NCI-H510A treated with DMSO at 0.1 percent for 48 hours (cell line): ENCODE measurements around the gene MFSD2A.
A peak's percentile ranks its signal among the peaks of the same experiment; 100 is the strongest.
"Not testable (repeated sequence)": the region's sequence is repeated elsewhere in the genome, so short reads cannot be mapped to it uniquely, and the experiment has no call there.

Source experiments
- DNase-seq: peaks from one replicate; lab custom pipeline; 2025; lab: John Stamatoyannopoulos, UW

MFSD2A gene

DNA sequence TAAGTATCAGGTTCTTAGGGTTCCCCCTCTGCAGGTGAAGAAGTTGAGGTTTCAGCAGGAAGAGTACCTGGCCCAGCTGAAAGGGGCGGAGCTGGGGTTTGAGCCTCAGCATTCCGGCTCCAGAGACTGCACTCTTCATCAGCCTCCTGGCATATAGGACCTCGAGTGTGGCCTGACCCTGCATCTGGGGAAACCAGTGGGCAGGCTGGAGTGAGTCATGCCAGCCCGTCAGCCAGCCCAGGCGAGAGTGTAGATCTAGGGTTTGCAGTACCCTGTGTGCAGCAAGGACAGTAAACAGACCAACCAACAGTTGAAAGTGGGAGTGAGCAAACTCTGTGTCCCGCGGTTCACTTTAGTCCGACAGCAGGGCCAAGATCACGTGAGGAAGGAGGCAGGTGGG is 14.1 kb downstream of the MFSD2A start:
- no peak for DNase-seq

DNA sequence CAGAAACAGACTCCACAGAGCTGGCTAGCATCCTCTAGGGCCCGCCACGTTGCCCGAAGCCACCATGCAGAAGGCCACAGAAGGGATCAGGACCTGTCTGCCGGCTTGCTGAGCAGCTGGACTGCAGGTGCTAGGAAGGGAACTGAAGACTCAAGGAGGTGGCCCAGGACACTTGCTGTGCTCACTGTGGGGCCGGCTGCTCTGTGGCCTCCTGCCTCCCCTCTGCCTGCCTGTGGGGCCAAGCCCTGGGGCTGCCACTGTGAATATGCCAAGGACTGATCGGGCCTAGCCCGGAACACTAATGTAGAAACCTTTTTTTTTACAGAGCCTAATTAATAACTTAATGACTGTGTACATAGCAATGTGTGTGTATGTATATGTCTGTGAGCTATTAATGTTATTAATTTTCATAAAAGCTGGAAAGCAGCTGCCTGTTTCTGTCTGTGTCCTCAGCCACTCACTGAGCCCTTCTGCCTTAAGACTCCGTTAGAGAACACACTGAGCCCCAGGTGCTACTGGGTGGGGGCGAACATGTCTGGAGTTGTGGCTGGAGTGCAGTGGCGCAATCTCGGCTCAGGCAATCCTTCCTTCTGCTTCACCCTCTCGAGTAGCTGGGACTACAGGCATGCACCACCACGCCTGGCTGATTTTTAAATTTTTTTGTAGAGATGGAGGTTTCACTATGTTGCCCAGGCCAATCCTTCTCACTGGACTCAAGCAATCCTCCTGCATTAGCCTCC is 14.8 kb downstream of the MFSD2A start:
- DNase-seq = no peak

DNA sequence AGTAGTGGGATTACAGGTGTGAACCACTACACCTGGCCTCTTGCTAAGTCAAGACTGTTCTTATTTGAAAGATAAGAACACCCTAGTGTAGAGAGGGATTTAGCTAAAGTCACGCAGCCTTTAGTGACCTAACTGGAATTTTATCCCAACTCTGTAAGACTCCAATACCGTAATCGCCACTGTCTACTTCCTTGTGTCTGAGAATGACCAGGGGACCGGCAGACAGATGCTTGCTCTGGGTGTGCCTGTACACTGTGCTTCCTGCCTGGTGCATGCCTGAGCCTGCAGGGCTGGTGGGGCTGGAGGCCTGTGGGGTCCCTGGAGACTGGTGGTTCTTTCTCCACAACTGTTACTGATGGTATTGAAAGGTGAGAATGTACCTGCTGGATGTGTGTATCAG is 15.3 kb downstream of the MFSD2A start:
- no peak for DNase-seq

DNA sequence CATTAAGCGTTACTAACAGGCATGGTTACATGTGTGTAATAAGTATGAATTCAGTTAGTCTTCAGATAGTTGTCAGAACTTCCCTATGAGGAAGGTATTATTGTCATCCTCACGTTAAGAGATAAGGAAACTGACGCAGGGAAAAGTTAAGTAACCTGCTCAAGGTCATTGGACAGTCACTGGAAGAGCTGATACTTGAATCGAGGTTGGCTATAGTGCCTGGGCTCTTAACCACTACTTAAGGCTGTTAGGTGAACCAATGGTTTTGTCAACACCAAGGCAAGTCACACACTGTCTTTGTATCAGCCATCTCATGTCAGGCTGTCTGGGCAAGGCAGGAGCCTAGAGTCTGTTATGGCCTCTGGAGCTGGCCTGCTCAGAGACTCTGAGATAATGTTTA is 16.2 kb downstream of the MFSD2A start:
- DNase-seq = no peak

DNA sequence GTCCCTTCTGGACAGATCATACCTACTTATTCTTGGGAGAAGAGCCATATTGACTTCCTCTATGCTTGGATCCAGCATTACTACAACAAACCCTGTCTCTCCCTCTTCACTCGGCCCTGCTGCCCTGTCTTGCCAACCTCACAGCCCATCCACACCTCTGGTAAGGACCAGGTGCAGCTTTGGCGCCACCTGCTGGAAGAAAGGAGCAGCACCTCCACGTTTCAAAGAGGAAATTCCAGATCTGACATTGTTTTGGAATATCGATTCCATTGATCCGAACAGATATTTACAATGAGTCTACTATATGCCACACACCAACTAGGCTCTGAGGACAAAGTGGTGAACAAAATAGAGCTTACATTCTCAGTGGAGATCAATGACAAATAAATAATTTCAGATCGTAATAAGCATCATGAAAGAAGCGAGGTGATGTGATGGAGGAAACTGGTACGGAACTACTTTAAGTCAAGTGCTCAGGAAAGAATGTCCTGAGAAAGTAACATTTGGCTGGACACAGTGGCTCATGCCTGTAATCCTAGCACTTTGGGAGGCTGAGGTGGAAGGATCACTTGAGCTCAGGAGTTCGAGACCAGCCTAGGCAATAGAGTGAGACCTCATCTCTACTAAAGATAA is 18.7 kb downstream of the MFSD2A start:
- peak; percentile 99 for DNase-seq

DNA sequence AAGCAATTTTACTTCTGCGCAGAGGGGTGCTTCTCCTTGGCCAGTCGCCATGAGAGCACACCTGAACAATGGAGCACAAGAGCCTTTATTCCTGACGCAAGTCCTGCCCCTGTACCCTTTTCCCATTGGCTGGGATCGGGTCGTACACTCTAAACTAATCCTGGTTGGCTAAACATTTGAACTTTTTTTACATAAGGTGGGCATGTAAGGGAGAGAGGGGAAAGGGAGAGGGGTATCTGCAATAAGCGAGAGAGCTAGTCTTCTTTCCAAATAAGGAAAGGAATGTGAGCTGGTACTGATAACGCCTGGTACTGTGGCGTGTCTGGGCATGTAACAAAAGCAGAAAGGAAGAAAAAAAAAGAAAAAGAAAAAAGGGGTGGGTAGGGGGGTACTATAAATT is 21.8 kb downstream of the MFSD2A start:
- DNase-seq = no peak

DNA sequence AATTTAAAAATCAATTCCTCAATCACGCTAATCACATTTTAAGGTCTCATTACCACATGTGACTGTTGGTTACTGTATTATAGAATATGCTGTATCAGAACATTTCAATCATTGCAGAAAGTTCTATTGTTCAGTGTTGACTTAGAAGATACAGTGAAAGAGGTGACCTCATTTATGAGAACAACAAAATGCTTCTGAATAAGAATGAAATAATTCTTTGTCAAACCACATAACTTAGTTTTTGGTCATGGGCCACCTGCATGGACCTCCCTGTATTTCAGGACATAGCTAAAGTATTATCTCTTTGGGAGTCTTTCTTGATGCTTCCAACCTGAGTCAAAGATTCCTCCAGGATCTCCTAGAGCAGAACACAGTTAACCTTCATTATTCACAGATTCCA is 22.3 kb downstream of the MFSD2A start:
- DNase-seq = no peak

DNA sequence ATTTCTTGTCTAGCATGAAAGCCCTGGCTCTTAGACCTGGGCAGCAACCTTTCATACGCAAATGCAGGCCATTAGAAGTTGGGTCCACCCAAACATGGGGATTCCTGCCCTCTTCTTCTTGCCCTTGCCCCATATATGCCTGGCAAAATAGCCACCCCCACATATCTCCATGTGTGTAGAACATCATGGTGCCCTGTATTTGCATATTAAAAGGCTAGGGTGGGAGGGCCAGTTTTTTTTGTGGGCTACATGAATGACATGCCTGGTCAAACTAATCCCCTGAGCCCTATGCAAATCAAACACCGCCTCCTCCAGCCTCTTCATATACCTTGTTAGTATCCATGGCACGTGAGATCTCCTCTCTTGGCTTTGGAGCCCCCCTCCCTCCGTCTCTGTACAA is 24.7 kb downstream of the MFSD2A start:
- DNase-seq = no peak

DNA sequence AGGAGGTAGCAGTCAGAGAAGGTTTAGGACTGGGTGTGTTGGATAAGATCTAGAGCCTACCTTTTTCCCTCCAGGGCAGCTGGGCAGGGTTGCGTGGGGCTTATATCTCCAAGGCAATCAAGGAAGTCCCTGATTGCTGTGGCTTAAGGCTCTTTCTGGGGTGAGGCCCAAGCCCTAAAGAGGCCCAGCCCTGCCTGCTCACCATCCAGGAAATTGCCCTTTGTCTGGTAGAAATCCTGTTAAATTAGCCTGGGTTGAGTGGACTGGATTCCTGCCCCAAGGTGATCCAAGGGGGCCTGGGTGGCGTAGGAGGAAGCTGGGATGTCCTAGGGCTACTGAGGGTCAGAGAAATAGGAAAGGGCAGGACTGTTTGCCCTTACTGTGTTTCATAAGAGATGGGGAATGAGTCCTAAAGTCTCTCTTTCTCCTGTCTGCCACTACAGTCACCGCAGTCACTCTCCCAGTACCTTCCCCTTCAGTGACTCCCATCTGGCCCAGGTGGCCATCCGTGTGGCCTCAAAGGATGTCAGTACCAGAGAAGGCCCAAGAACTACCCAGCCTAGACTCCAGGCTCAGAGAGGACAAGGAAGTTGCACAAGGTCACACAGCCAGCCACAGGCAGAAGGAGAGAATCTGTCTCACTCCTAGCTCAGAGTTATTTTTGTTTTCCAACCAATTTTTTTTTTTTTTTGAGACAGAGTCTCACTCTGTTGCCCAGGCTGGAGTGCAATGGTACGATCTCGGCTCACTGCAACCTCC is 25.8 kb downstream of the MFSD2A start:
- DNase-seq = no peak

DNA sequence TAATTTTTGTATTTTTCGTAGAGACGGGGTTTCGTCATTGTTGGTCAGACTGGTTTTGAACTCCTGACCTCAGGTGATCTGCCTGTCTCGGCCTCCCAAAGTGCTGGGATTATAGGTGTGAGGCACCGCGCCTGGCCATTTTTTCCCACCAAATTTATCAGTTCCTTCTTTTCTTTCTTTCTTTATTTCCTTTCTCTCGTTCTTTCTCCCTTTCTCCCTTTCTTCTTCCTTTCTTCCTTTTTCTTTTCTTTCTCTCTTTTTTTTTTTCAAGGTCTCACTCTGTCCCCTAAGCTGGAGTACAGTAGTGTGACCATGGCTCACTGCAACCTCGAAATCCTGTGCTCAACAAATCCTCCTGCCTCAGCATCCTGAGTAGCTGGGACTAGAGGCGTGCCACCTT is 26.4 kb downstream of the MFSD2A start:
- DNase-seq = no peak

DNA sequence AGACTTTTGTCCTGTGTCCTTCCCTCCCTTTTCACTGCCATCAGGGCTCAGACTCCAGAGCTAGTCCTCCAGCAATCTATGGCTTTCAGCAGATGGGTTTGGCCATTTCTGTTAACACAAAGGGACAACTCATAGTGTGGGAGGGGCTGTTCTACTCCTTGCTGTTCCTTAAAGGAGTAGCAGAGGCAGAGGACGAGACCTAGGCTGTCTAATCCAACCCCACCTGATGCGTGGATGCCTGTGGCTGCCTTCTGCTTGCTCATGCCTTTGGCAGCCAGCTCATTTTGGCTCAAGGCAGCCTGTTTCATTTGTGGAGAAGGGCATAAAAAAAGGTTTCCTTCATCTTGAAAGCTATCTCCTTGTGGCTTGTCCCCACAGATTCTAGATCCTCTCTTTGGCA is 27.0 kb downstream of the MFSD2A start:
- DNase-seq = no peak

DNA sequence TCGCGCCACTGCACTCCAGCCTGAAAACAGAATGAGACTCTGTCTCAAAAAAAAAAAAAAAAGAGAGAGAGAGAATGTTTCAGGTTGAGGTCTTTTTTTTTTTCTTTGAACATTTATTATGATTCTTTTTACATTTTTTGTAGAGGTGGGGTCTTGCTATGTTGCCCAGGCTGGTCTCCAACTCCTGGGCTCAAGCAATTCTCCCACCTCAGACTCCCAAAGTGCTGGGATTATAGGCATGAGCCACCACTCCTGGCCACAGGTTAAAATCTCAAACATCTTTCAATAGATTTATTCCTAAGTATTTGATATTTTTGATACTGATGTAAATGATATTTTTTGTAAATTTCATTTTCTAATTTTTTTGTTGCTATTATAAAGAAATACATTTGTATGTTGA is 29.5 kb downstream of the MFSD2A start:
- DNase-seq = not testable (repeated sequence)

DNA sequence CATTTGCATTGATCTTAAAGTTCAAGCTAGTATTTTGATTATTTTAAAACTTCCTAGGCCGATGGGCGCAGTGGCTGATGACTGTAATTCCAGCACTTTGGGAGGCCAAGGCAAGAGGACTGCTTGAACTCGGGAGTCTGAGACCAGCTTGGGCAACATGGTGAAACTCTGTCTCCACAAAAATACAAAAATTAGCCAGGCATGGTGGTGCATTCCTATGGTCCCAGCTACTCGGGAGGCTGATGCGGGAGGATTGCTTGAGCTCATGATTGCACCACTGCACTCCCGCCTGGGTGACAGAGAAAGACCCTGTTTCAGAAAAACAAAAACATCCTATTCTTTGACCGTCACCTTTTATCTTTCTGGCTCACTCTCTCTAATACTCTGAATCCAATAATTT is 30.0 kb downstream of the MFSD2A start:
- no peak for DNase-seq

DNA sequence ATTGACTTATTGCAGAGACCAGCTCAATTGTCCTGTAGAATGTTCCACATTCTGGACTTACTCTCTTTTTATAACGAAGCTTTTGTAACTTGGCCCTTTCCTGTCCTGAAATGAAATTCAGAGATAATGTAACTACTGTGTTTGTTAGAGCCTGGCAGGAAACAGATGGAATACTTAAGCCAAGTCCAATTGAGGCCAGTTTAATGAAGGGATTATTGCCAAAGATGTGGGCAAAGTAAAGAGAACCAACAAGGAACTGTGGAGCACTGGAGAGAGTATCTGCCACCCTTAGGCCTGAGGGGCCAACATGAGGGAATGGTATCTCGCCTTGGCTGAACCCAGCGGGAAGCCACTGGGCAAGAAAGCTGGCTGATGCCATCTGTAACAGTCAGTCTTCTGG is 32.9 kb downstream of the MFSD2A start:
- DNase-seq = no peak

DNA sequence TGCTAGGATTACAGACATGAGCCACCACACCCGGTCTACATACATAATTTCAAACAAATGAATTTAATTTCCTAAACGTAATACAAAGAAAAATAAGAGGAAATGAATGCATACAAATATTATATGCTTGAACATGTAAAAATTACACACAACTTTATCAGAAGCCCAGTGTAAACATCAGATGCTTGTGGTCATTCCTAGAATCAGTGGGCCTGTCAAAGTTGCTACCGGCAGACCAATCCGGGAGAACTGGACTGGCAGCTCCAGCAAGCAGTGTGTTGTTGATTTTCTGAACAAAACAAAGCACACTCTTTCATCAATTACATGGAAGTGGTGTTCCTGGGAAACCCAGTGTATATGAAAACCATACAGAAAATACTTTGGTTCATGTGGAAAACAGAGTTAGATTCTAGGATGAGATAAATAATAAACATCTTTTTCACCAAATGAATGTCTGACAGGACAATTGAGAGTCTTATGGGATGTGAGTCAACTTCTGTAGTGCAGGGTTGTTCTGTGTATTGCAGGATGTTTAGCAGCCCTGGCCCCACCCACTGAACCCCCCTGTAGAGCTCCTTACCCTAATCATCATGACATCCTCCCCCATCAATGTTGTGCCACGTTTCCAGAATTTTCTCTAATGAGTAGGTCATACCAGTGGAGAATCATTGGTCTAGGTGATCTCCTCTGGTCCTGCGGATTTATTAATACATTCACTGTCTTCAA is 33.8 kb downstream of the MFSD2A start:
- peak; percentile 74 for DNase-seq

DNA sequence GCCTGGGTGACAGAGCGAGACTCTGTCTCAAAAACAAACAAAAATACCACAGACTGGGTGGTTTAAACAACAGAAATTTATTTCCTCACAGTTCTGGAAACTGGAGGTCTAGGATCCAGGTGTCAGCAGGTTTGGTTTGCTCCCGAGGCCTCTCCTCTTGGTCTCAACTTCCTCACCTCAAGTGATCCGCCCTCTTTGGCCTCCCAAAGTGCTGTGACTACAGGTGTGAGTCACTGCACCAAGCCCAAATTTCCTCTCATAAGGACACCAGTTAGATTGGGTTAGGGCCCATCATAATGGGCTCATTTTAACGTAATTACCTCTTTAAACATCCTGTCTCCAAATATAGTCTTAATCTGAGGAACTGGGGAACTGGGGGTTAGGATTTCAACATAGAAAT is 35.5 kb downstream of the MFSD2A start:
- peak; percentile 36 for DNase-seq

DNA sequence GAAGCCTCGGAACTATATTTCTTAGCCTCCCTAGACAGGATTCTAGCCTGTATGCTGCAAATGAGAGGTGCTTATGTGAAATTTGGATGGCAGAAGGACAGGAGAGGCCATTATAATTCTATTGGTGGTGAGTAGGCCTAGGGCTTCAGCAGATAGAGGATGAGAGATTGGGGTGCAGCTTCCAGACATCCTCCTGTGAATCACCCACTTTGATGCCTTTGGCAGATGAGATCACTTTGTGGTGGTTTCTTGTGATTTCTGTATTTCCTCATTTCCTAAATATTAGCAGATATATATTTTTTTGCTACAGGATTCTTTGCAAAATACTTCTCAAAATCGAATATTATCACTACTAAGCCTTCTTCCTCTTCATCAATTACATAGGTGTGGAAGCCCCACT is 37.3 kb downstream of the MFSD2A start:
- no peak for DNase-seq

DNA sequence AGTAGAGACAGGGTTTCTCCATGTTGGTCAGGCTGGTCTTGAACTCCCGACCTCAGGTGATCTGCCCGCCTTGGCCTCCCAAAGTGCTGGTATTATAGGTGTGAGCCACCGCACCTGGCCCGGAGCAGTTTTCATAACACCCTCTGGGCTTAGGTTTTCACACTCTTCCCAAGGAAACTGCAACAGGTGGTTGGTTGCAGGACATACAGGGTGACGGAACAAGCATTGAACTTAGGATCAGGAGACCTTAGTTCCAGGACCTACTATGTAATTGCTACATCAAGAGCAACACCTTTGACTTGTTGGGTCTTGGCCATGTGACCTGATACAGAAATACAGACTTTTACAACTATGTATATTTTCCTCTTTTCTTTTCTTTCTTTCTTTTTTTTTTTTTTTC is 37.9 kb downstream of the MFSD2A start:
- DNase-seq = no peak

DNA sequence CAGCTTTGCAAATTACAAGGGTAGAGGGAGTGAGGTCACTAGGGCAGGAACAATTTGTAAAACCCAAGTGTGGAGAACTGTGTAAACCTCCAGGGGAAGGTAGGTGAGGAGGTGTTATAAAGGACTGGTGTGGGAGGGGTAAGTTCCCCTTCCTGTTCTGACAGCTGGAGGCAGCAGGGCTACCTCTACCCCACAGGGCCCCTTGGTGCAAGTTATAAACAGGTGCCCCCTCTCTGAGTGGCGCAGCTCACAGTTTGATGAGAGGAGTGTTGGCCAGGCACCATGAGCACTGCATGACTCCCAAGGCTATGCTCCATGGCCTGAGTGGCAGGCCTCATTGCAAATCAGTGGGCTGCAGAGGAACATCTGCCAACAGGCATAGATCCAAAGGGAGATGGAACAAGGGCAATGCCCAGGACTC is 41.0 kb downstream of the MFSD2A start:
- peak; percentile 37 for DNase-seq

DNA sequence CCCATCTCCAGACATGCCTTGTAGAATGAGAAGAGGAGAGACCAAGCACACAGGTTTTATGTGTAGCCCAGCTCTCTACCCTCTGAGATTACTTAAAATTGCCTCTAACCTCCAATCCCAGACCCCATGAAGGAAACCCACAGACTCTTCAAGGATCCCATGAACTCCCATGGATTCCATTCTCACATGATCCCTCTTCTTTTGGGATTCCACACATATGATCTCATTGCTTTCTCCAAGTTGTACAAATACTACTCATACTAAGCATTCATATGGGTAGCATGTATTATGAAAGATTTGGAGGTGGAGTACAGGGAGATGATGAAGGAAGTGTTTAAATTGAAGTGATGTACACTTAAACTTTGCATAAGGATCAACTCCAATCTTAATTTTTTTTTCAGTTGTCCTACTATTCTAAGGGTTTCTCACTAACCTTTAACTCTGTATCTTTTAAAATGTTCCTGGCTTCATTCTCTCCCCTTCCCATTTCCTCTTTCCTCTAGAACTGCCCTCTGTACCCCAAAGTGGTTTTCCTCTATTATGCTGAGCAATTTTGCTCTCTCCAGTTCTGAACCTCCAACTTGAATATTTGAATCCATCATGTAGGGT is 41.6 kb downstream of the MFSD2A start:
- DNase-seq = no peak

DNA sequence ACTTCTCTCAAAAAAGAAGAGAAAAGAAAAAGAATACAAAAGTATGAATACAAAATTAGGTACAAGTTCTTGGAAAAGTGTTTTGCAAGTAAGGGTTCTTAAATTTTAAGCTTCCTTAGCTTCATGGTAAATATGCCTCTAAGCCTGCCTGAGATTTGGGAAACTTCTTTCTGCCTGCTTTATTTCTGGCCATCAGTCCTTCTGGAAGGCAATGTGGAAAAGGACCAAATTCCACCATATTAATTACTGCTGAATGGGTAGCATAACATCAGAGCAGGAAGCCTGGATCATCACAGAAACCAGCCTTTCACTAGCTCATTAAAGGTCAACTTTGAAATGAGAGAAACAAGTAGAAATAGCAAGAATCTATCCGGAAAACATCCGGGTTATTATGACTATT is 46.5 kb downstream of the MFSD2A start:
- no peak for DNase-seq
